ENCODE measurements around the gene FDX2.
A peak's percentile ranks its signal among the peaks of the same experiment; 100 is the strongest.
"Not testable (repeated sequence)": the region's sequence is repeated elsewhere in the genome, so short reads cannot be mapped to it uniquely, and the experiment has no call there.

Gene FDX2

DNA sequence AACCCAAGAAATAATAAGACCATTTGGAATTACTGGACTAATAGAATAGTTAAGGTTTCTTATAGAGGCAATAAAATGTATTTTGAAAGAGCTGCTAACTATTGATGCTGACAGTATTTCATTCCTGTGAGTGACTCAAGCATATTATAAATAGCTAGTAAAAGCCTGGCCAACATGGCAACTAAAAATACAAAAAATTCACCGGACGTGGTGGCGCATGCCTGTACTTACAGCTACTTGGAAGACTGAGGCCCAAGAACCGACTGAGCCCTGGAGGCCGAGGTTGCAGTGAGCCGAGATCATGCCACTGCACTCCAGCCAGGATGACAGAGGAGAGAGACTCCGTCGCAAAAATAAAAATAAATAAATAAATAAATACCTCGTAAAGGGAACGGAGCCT lies 29.0 kb upstream of the FDX2 start:
- Histone ChIP-seq H3K4me3 (ENCODE audit: extremely low read depth, insufficient read depth, low read length, poor library complexity, severe bottlenecking) (no peak overlapping the region), H3K4me1 (ENCODE audit: control insufficient read depth, insufficient read depth, low read length, poor library complexity, severe bottlenecking) (no peaks in the 10 kb centered on the region), H3K36me3 (ENCODE audit: control insufficient read depth, insufficient read depth, low read length) (no peaks in the 10 kb centered on the region), H3K9me3 (ENCODE audit: control insufficient read depth, low read length) (no peaks in the 10 kb centered on the region), H3K27ac (ENCODE audit: low read depth, low read length, severe bottlenecking) (no peak overlapping the region)
- WGBS, 2 experiments (ENCODE audit: insufficient coverage in 2 of 2): 86 to 100% methylated on average over 4 to 5 of the region's 10 CpGs

DNA sequence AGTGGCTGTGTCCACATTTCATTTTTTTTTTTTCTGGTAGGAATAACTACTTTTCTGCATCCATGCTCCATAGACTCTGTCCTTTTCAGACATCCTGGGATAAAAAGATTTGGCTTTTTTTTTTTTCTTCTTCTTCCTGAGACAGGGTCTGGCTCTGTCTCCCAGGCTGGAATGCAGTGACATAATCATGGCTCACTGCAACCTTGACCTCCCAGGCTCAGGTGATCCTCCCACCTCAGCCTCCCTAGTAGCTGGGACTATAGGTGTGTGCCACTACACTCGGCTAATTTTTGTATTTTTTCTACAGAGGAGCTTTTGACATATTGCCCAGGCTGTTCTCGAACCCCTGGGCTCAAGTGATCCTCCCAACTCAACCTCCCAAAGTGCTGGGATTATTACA lies 27.7 kb upstream of the FDX2 start:
- Histone ChIP-seq H3K4me1 (ENCODE audit: control insufficient read depth, insufficient read depth, low read length, poor library complexity, severe bottlenecking) (no peaks in the 10 kb centered on the region), H3K9me3 (ENCODE audit: control insufficient read depth, low read length) (no peaks in the 10 kb centered on the region), H3K4me3 (ENCODE audit: extremely low read depth, insufficient read depth, low read length, poor library complexity, severe bottlenecking) (no peak overlapping the region), H3K36me3 (ENCODE audit: control insufficient read depth, insufficient read depth, low read length) (no peaks in the 10 kb centered on the region), H3K27ac (ENCODE audit: low read depth, low read length, severe bottlenecking) (no peak overlapping the region)
- WGBS, 2 experiments (ENCODE audit: insufficient coverage in 2 of 2): no CpG with 5 or more reads among the region's 2 CpGs

DNA sequence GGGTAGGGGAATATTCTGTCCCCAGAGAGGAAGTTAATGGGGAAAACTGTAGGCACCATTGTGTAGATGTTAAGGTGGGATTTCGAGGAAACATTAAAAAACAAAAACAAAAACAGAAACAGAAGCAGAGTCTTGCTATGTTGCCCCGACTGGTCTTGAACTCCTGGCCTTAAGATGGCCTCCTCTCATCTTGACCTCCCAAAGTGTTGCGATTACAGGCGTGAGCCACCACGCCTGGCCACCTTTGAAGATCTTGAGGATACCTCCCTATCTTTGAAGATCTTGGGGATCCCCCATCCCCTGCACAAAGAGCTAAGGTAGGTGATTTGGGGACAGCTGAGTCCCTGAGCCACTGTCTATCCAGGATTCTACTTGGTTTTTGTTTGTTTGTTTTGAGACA lies 24.2 kb upstream of the FDX2 start:
- Histone ChIP-seq H3K36me3 (ENCODE audit: control insufficient read depth, insufficient read depth, low read length) (no peaks in the 10 kb centered on the region), H3K27ac (ENCODE audit: low read depth, low read length, severe bottlenecking) (no peak overlapping the region), H3K9me3 (ENCODE audit: control insufficient read depth, low read length) (no peaks in the 10 kb centered on the region), H3K4me1 (ENCODE audit: control insufficient read depth, insufficient read depth, low read length, poor library complexity, severe bottlenecking) (no peaks in the 10 kb centered on the region), H3K4me3 (ENCODE audit: extremely low read depth, insufficient read depth, low read length, poor library complexity, severe bottlenecking) (no peak overlapping the region)
- 93 to 100% methylated on average over 2 to 5 of the region's 5 CpGs for WGBS, 2 experiments (ENCODE audit: insufficient coverage in 2 of 2)

DNA sequence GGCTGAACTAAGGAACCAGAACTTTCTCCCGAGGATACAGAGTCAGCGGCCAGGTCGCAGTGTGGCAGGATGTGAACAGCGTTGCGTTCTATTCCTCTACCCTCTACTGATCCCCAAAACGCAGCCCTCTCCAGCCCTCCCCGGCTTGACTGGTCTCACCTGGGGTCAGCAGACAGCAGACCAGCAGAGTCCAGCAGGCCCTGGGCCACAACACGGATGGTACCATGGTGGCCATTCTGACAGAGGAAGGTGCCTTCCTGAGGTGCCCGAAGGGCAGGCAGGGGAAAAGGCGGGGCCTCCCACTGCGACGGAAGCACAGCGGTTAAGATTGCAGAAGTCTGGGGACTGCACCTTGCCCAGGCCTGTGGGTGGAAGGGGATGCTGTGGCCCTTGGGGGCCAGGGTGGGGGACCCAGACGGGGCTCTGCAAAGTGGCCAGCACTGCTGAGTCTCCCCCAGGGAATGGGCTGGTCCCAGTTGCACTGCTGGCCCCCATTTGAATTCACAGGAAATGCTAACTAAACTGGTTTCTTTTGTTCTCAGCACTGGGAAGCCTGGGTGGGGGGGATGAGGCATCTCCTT lies 23.7 kb upstream of the FDX2 start, which contains the start of gene ICAM3:
Gene ICAM3 (minus strand): TSS at position 245 of the 581 bp plus-strand sequence. CDS start 10 bp downstream, at position 235.
- Histone ChIP-seq H3K4me1 (ENCODE audit: control insufficient read depth, insufficient read depth, low read length, poor library complexity, severe bottlenecking) (no peaks in the 10 kb centered on the region), H3K9me3 (ENCODE audit: control insufficient read depth, low read length) (no peaks in the 10 kb centered on the region), H3K27ac (ENCODE audit: low read depth, low read length, severe bottlenecking) (no peak within 1 kb of the TSS), H3K36me3 (ENCODE audit: control insufficient read depth, insufficient read depth, low read length) (no peaks in the 10 kb centered on the region), H3K4me3 (ENCODE audit: extremely low read depth, insufficient read depth, low read length, poor library complexity, severe bottlenecking) (no peak within 1 kb of the TSS)
- 67 to 70% methylated on average over 4 to 14 of the region's 14 CpGs for WGBS, 2 experiments (ENCODE audit: insufficient coverage in 2 of 2)

DNA sequence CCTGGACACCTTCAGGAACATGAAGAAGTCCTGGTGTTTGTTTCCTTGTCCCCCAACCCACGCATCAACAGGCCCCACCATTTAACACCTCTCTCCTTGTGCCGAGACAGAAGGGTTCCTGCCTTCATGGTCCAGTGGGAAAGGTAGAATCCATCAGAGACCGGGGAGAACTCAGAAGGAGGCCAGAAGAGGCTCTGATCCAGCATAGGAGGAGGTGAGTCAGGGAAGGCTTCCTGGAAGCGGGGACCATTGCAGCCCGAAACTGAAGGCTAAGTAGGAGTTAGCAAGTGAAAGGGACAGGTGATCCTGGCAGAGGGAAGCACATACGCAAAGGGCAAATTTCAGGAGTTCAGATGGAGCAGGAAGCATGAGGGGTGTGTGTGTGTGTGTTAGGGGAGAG lies 23.1 kb upstream of the FDX2 start:
- no peaks in the 10 kb centered on the region for H3K9me3 ChIP-seq (ENCODE audit: control insufficient read depth, low read length)
- no peak overlapping the region for H3K27ac ChIP-seq (ENCODE audit: low read depth, low read length, severe bottlenecking)
- WGBS, 2 experiments (ENCODE audit: insufficient coverage in 2 of 2): 85 to 87% methylated on average over 4 to 5 of the region's 6 CpGs
- no peak overlapping the region for H3K4me3 ChIP-seq (ENCODE audit: extremely low read depth, insufficient read depth, low read length, poor library complexity, severe bottlenecking)
- H3K36me3 ChIP-seq (ENCODE audit: control insufficient read depth, insufficient read depth, low read length): no peaks in the 10 kb centered on the region
- H3K4me1 ChIP-seq (ENCODE audit: control insufficient read depth, insufficient read depth, low read length, poor library complexity, severe bottlenecking): no peaks in the 10 kb centered on the region

DNA sequence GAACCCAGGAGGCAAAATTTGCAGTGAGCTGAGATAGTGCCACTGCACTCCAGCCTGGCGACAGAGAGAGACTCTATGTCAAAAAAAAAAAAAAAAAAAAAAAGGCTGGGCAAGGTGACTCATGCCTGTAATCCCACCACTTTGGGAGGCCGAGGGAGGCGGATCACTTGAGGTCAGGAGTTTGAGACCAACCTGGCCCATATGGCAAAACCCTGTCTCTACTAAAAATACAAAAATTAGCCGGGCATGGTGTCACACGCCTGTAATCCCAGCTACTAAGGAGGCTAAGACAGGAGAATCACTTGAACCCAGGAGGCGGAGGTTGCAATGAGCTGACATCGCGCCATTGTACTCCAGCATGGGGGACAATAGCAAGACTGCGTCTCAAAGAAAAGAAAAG lies 20.9 kb upstream of the FDX2 start:
- H3K4me3 ChIP-seq (ENCODE audit: extremely low read depth, insufficient read depth, low read length, poor library complexity, severe bottlenecking); H3K27ac ChIP-seq (ENCODE audit: low read depth, low read length, severe bottlenecking); H3K9me3 ChIP-seq (ENCODE audit: control insufficient read depth, low read length); H3K36me3 ChIP-seq (ENCODE audit: control insufficient read depth, insufficient read depth, low read length); H3K4me1 ChIP-seq (ENCODE audit: control insufficient read depth, insufficient read depth, low read length, poor library complexity, severe bottlenecking): not testable (repeated sequence)
- 89 to 90% methylated on average over 6 to 8 of the region's 9 CpGs for WGBS, 2 experiments (ENCODE audit: insufficient coverage in 2 of 2)

DNA sequence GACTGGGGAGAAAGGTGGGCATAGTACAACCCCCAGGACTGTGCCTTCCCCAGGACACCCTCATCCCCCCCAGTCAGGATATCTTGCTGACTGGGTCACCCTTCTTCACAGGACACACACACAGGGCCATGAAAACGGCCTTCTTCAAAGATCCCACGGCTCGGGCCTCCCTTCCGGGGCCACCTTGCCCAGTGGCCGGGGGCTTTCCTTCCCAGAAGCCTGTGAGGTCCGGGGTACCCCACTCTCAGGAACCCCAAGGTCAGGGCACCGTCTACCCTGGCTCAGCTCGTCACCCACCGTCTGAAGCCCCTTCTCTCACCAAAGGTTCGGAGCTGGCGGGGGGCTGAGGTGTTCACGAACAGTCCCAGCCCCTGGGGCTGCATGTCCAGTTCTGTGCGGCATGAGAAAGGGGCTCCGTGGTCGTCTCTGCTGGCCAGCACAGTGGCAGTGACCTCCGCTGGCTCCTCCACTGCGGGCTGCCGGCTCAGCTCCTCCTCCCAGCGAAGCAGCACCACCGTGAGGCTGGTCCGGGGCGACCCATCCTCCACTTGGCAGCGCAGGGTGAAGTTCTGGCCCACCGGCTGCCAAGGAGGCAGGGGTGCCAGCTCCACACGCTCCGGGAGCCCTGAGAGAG lies 19.7 kb upstream of the FDX2 start:
- WGBS, 2 experiments (ENCODE audit: insufficient coverage in 2 of 2): 67 to 70% methylated on average over 16 to 22 of the region's 26 CpGs
- Histone ChIP-seq H3K27ac (ENCODE audit: low read depth, low read length, severe bottlenecking) (no peak overlapping the region), H3K9me3 (ENCODE audit: control insufficient read depth, low read length) (no peaks in the 10 kb centered on the region), H3K4me1 (ENCODE audit: control insufficient read depth, insufficient read depth, low read length, poor library complexity, severe bottlenecking) (peaks cover 4% of the 10 kb centered on the region), H3K36me3 (ENCODE audit: control insufficient read depth, insufficient read depth, low read length) (peaks cover 8% of the 10 kb centered on the region), H3K4me3 (ENCODE audit: extremely low read depth, insufficient read depth, low read length, poor library complexity, severe bottlenecking) (no peak overlapping the region)

DNA sequence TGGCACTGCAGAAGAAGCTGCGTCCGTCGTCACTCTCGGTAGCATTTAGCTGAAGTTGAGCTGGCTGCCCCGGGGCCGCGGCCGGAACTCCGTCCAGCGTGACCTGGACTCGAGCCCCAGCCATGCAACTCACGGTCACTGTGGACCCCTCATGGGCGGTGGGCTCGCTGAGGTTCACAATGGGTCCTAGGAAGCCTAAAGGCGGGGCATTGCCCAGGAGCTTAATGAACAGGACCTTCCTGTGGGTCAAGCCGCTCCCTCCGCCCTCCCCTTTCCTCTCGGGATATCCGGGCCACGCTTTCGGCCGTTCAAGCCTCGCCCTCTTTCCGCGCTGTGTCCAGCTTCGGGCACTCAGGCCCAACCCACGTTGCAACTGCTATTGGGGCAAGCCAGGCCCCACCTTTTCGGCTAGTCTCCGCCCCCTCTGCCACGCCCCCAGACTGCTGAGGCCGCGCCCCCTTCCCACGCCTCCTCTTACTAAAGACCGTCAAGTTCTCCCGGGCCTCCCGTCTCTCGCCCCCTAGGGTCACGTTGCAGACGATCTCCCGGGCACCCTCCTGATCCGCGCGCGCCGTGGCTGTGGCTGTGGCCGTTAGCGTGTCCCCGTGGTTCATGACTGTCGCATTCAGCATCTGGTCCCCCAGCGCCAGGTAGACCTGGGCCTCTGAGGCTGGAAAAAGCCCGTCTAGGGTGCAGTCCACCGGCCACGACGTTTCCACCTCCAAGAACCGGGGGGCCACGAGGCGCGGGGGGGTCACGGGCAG lies 19.0 kb upstream of the FDX2 start:
- Histone ChIP-seq H3K4me3 (ENCODE audit: extremely low read depth, insufficient read depth, low read length, poor library complexity, severe bottlenecking) (peak overlapping the region; percentile 81), H3K9me3 (ENCODE audit: control insufficient read depth, low read length) (no peaks in the 10 kb centered on the region), H3K36me3 (ENCODE audit: control insufficient read depth, insufficient read depth, low read length) (peaks cover 15% of the 10 kb centered on the region), H3K27ac (ENCODE audit: low read depth, low read length, severe bottlenecking) (peak overlapping the region; percentile 59), H3K4me1 (ENCODE audit: control insufficient read depth, insufficient read depth, low read length, poor library complexity, severe bottlenecking) (peaks cover 4% of the 10 kb centered on the region)
- 8 to 9% methylated on average over 53 to 56 of the region's 59 CpGs for WGBS, 2 experiments (ENCODE audit: insufficient coverage in 2 of 2)

DNA sequence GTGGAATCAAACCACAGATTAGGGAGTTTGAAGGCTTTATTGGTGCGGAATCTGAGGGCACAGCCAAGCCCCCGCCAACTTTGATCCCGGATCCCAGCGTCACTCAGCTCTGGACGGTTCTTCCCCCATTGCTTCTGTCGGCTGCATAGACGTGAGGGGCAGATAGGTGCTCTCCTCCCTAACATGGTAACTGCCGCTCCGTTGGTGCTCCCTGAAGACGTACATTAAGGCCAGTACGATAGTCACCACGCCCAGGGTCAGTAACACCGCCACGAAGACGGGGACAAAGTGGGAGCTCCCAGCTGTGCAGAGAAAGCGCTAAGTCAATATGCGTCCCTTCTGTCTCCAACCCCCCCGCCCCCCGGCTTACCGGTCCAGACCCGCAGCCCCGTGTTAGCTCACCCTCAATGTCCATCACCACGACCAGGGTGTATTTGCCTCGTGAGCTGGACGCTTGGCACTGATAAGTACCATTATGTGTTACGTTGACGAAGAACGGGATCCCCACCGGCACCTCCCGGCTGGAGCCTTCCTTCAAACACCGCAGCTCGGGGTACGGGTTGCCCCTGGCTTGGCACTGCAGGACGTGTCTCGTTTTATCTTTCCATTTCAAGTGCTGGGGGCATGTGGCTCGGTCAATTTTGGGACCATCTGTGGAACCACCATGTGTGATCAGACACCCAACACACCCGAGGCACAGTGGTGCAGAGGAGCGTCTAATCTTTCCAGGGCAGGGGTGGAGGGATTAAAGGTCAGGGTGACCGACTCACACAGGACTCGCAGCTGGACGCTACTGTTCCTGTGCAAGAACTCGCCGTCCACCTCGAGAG lies 18.2 kb upstream of the FDX2 start:
- Histone ChIP-seq H3K27ac (ENCODE audit: low read depth, low read length, severe bottlenecking) (peak overlapping the region; percentile 59), H3K4me3 (ENCODE audit: extremely low read depth, insufficient read depth, low read length, poor library complexity, severe bottlenecking) (peak overlapping the region; percentile 81), H3K36me3 (ENCODE audit: control insufficient read depth, insufficient read depth, low read length) (peaks cover 23% of the 10 kb centered on the region), H3K4me1 (ENCODE audit: control insufficient read depth, insufficient read depth, low read length, poor library complexity, severe bottlenecking) (peaks cover 4% of the 10 kb centered on the region), H3K9me3 (ENCODE audit: control insufficient read depth, low read length) (no peaks in the 10 kb centered on the region)
- 5% methylated on average over 34 to 42 of the region's 44 CpGs for WGBS, 2 experiments (ENCODE audit: insufficient coverage in 2 of 2)

DNA sequence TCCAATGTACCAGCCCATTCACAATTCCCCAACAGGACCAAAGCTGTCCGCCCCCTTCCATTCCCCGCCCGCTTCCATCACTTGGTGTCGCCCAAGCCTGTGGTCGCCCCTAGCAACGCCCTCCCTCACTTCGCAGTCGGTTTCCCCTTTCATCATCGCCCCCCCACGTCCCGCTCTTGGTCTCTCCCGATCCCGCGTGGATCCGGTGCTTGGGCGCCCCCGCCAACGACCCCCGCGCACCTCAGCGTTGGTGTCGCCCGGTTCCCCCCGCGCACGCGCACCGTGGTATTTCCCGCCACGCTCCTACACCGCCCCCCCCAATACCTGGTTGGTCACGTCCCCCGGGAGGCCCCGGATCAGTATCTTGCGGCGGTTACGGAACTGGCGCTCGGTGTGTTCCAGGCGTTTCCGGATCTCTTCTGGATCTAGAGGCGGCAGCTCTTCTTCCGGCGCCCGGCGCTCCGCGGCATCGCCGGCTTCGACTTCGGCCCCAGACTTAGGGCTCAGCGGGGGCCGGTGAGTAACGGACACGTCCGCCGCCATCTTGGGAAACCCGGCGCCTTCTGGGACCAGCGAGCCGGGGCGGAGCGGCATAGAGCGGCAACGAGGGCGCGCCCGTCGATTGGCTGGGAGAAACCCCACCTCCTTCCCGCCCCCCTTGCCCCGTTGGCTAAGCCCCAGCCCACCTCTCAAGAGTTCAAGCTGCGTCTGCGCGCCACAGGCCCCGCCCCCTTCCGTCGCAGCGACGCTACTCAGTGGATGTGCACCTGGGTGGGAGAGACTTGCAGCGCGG lies 17.3 kb upstream of the FDX2 start, which contains the start of gene RAVER1:
Gene RAVER1 (minus strand): TSS at position 565 of the 793 bp plus-strand sequence. CDS start 22 bp downstream, at position 543.
- H3K4me3 ChIP-seq (ENCODE audit: extremely low read depth, insufficient read depth, low read length, poor library complexity, severe bottlenecking): peak within 1 kb of the TSS; percentile 81
- peaks cover 32% of the 10 kb centered on the region for H3K36me3 ChIP-seq (ENCODE audit: control insufficient read depth, insufficient read depth, low read length)
- peak within 1 kb of the TSS; percentile 96 for H3K27ac ChIP-seq (ENCODE audit: low read depth, low read length, severe bottlenecking)
- H3K4me1 ChIP-seq (ENCODE audit: control insufficient read depth, insufficient read depth, low read length, poor library complexity, severe bottlenecking): peaks cover 4% of the 10 kb centered on the region
- no peaks in the 10 kb centered on the region for H3K9me3 ChIP-seq (ENCODE audit: control insufficient read depth, low read length)
- WGBS, 2 experiments (ENCODE audit: insufficient coverage in 2 of 2): 0% methylated on average over 42 to 58 of the region's 82 CpGs
